ENCODE results near the gene TMEM132D.

The TMEM132D gene

GRCh38 chr12:129101816-129102215 lies 802.0 kb downstream of the TMEM132D start:
- no peak for DNase-seq (ENCODE audit: low read depth, low spot score)

- no peak for DNase-seq (ENCODE audit: low read depth, low spot score)
Measured at GRCh38 chr12:129101404-129101803, 802.4 kb downstream of the TMEM132D start.

GRCh38 chr12:129097451-129097850 lies 806.4 kb downstream of the TMEM132D start:
- no peak for DNase-seq (ENCODE audit: low read depth, low spot score)

- no peak for DNase-seq (ENCODE audit: low read depth, low spot score)
Measured at GRCh38 chr12:129096968-129097367, 806.9 kb downstream of the TMEM132D start.

DNA sequence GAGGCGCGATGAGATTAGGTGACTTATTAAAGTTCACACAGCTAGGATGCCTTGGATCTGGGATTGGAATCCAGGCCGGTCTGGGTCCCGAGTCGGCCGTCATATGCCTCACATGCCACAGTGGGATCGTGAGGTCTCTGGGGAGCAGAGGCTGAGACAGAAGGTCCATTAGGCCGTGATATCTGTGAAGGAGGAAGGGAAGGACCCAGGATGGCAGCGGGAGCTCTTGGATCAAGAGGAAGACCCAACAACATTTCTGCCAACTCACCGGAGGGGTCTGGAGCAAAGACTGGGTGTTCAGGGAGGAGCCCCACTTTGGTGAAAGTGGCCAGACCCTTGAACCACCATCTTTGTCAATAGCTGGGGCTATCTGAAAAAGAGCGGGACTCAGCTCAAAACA lies 807.6 kb downstream of the TMEM132D start:
- no peak for DNase-seq (ENCODE audit: low read depth, low spot score)

- DNase-seq (ENCODE audit: low read depth, low spot score), result no peak
Measured at GRCh38 chr12:129089576-129089975, 814.2 kb downstream of the TMEM132D start.

DNA sequence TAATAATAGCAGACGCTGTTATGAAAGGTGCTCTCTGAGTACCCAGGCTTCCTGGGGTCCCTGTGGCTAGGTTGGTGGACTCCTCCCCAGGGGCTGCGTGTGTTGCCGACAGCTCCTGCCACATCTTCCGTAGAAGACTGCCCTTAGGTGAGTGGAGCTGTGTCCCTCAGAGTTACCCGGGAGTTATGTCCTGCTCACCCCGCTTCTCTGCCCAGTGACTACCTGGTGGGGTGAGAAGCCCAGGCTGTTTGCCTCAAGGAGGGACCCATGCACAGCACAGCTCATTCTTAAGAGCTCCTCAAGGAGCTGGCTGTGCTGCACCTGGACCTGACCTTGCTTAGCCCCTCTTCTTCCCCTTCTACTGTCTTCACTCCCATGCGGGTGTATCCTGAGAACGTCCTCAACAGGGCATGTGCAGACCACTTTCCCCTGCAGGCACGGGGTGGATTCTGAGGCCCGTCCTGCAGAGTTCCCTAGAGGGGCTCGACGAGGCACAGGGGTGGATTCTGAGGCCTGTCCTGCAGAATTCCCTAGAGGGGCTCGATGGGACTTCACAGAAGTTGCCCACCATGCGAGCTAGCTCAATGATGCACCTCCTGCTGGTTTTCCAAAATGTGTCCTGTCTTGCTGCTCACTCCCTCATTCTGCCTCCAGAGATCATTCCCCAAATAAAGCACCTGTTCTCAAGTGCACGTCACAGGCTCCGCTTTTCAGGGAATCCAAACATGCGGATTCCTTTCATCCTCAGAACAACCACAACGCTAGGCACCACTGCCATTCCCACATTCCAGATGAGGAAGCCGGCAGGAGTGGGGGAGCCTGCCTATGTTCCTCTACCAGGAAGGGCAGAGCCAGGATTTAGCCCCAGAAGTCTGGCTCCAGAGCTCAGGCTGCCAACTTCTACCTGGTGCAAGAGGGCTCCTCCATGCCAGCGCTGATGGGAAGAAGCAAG lies 818.7 kb downstream of the TMEM132D start:
- no peak for DNase-seq (ENCODE audit: low read depth, low spot score)

GRCh38 chr12:129083121-129083840 lies 820.5 kb downstream of the TMEM132D start:
- no peak for DNase-seq (ENCODE audit: low read depth, low spot score)

- no peak for DNase-seq (ENCODE audit: low read depth, low spot score)
Measured at GRCh38 chr12:129082441-129082840, 821.4 kb downstream of the TMEM132D start.

- no peak for DNase-seq (ENCODE audit: low read depth, low spot score)
Measured at GRCh38 chr12:129081755-129082250, 822.0 kb downstream of the TMEM132D start.

DNA sequence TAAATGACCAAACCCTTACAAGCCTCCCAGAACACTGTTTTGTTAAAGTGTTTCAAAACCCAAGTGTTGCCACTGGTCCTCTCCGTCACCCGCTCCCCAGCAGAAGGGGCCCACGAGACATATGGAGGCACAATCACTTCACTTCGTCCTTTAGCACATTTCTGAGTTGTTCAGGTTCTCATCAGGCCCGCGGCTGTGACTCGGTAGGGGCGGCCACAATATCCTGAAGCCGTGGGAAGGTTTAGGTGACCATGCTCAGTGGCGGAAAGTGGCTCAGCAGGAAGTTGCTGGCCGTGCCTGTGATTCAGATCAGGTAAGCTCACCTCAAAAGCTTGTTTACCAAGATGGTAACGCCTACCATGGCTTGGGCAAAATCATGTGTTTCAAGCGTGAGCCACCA lies 823.0 kb downstream of the TMEM132D start:
- DNase-seq (ENCODE audit: low read depth, low spot score), result no peak

DNA sequence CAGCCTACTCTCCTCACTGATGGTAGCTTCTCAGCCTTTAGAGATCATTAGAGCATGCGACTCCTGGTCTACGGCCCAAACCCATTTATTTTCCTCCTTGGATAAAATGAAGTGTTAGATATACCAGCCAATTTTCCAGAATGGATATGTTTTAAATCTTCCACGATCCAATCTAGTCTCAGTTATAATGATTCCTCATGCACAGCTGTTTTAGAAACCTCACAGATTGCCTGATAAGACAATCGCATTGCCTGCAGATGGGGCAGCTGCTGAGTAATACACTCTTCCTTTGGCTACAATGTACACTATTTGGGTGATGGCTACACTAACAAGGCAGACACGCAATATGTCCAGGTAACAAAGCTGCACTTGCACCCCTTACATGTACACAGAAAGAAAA lies 823.4 kb downstream of the TMEM132D start:
- no peak for DNase-seq (ENCODE audit: low read depth, low spot score)

DNA sequence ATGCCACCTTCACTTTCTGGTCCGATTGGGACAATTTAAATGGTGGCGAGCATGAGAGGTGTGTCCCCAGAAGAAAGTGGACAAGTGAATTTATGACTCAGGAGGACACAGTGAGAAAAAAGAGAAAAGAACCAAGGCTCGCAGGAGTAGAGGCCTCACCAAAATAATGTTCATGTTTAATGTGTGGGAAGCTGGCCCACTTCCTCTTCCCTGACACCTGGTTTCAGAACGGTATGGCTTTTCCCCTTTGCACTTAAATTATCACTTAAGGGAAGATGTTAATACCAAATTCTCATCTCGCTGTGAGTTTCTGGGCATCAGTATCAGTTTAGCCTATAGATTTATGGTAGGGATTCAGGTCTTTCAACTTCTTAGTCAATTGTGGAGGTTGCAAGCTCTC lies 824.1 kb downstream of the TMEM132D start:
- DNase-seq (ENCODE audit: low read depth, low spot score), result no peak

- DNase-seq (ENCODE audit: low read depth, low spot score), result no peak
Measured at GRCh38 chr12:129076441-129077320, 827.1 kb downstream of the TMEM132D start.

- DNase-seq (ENCODE audit: low read depth, low spot score), result no peak
Measured at GRCh38 chr12:129075460-129076208, 828.2 kb downstream of the TMEM132D start.

GRCh38 chr12:129074379-129074778 lies 829.4 kb downstream of the TMEM132D start:
- DNase-seq (ENCODE audit: low read depth, low spot score), result no peak

DNA sequence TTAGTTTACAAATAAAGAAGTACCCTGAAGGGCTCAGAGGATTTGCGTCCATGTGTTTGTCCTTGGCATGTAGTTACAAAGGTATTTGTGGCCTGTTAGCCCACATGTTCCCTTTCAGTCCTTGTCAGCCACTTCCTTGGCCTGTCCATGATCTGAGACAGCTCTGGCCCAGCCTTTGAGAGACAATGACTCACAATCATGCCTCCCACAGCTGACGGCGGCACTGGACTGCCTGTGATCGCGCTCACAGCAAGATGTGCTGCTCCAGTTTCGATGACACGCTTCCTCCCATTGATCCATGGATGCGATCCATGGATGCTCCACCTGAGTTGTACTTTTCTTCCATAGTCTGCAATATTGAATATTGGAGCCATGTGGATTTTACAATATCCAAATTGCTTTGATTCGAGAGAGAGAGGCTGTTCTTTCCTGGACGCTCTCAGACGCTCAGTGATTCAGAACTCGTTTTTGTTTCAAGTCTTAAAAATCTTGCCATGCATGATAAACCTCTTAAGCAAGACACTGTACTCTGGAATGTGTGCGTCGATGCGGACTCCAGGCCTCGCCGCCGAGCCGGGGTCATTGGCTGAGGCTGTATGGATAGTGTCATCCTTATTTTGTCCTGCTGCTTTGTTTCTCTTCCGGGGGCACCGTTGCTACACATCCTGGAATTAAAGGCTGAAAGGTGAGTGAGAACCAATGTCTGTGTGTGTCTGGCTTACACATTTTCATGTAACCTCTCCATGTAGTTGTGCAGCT lies 830.5 kb downstream of the TMEM132D start:
- DNase-seq (ENCODE audit: low read depth, low spot score), result no peak

GRCh38 chr12:129071362-129071761 lies 832.5 kb downstream of the TMEM132D start:
- DNase-seq (ENCODE audit: low read depth, low spot score), result no peak

DNA sequence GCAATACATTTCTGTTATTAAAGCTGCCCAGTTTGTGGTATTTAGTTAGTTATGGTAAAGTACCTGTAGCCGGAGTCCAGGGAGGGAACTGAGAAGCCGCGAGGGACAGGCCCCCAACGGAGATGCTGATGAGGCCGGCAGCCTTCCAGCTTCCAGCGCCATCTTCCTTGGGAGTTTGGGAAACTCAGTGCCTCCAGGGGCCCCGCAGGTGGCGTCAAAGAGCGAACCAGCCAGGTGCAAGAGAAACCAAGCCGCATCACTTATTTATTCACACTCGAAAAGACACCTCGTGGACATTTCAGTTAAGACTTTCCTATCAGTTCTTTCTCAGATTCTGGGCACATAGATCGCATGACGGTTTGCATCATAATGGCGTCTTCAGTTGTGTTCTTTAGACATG lies 833.9 kb downstream of the TMEM132D start:
- no peak for DNase-seq (ENCODE audit: low read depth, low spot score)

DNA sequence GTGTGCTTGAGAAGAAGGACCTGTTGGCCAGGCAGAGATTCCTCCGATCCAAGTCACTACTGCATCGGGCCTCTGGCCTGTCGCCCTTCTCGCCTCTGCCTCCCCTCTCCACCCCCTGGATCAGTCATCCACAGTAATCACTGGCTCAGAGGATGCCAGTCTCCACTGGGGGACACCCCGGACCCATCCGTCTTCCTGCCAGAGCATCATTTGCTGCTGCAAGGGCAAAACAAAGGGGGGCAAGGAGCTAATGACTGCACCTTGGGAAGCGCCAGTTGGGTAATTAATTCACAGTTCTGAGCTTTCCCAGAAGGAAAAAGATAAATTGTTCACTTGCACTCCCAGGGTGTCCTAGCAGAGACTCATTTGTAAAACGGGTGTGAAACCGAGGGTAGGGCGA lies 835.1 kb downstream of the TMEM132D start:
- no peak for DNase-seq (ENCODE audit: low read depth, low spot score)
